Activated naive CD4-positive, alpha-beta T cell treated with anti-CD3 and anti-CD28 coated beads, Interleukin-2, amount 10 ng/mL, durations not matched to agents 7 days and 5 days (primary cell): ENCODE measurements around the gene KIF17.

ENCODE experiments used
- CTCF ChIA-PET: fragments of 350-600 bp; sonication (Branson Sonifier 250); formaldehyde crosslinking; loops from one replicate; lab custom pipeline; 2021; ENCODE audit warnings: antibody characterized with exemption; lab: Charles Lee
- DNase-seq: peaks from one replicate; pipeline ENCODE4 v3.0.0-alpha.2; 2020
- H3K27ac Mint-ChIP-seq: one replicate; pipeline ENCODE4 v1.8.0; 2021; ENCODE audit warnings: mild to moderate bottlenecking, moderate library complexity, mixed read lengths
- H3K27me3 Mint-ChIP-seq: one replicate; pipeline ENCODE4 v1.8.0; 2021; ENCODE audit warnings: mild to moderate bottlenecking, mixed read lengths
- H3K36me3 Mint-ChIP-seq: one replicate; pipeline ENCODE4 v1.8.0; 2021; ENCODE audit warnings: mixed read lengths
- H3K4me1 Mint-ChIP-seq: one replicate; pipeline ENCODE4 v1.8.0; 2021; ENCODE audit warnings: mixed read lengths
- H3K4me3 Mint-ChIP-seq: one replicate; pipeline ENCODE4 v1.8.0; 2021; ENCODE audit warnings: mild to moderate bottlenecking, moderate library complexity, mixed read lengths
- H3K9me3 Mint-ChIP-seq: one replicate; pipeline ENCODE4 v1.8.0; 2021; ENCODE audit warnings: mixed read lengths

Gene KIF17

GRCh38 chr1:20618550-20618949 is 99.3 kb downstream of the KIF17 start:
- no peak for DNase-seq
- no peaks in the 10 kb centered on the region for H3K4me1 Mint-ChIP-seq
- H3K9me3 Mint-ChIP-seq: no peaks in the 10 kb centered on the region
- H3K4me3 Mint-ChIP-seq: no peak overlapping the region
- H3K27me3 Mint-ChIP-seq: peaks cover 15% of the 10 kb centered on the region
- CTCF ChIA-PET: interaction anchor here (1.5 kb wide), 1 partner anchor 15 kb away, joined by 3 read pairs; no protein-coding TSS in a partner anchor
- H3K36me3 Mint-ChIP-seq: no peaks in the 10 kb centered on the region
- no peak overlapping the region for H3K27ac Mint-ChIP-seq

DNA sequence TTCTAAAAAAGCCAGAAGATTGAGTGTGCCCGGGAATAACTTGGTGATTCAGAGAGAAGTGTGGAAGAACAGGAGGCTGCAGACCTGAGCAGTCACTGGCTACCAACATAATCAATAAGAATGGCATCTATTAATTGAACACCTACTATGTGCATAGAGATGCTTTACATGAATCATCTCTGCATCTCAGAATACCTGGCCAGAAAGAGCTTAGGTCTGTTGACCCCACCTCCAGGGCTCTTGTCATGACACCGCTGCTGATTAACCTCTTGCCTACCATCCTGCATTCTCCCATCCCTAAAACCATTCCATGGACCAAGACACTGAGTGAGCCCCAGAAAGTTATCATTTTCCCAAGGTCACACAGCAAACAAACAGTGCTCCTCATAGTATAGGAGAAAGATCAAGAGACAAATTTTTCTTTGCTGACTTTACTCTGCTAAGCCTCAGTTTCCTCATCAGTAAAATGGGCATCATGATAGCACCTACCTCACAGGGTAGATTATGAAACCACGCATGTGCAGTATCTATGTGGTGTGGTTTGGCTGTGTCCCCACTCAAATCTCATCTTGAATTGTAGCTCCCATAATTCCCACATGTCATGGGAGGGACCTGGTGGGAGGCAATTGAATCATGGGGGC is 100.8 kb downstream of the KIF17 start:
- H3K9me3 Mint-ChIP-seq: no peaks in the 10 kb centered on the region

DNA sequence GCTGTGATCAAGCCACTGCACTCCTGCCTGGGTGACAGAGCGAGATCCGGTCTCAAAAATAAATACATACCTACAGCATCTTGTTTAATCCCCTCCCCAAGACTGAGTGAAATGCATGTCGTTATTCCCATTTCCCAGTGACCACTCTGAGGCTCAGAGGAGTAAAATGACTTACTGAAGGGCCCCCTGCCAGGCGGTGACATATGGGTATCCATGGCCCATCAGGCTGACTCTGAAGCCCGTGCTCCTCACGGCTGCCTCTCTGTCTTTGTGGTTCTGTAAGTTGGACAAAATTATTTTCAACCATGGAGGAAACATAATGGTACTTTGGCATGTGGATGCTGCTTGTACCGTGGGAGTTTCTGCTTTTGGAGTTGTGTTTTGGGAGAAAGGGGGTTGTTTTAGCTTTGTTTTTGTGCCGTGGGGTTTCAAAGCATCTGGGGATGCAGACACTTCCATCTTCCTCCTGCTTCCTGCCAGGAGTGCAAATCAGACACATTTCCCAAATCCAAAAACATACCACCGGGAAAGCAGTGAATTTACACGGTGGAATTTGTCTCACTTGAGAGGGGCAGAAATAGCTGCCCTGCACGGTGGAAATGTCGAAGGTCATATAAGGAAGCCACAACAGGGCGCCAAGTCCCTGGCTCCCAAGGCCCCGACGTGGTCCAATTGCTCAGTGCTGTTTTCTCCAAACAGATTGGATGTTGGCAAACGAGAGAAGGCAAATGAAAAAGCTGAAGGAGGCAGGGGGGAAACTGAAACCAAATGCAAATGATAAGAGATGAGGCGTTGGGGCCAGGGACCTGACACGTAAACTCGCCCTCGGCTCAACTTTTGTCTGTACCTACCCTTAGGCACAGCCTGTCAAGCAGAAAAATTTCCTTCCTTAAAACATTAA is 101.6 kb downstream of the KIF17 start:
- no peak for DNase-seq
- CTCF ChIA-PET: no interaction called here
- Mint-ChIP-seq H3K27me3 (peaks cover 17% of the 10 kb centered on the region), H3K4me1 (no peaks in the 10 kb centered on the region), H3K36me3 (no peaks in the 10 kb centered on the region), H3K9me3 (no peaks in the 10 kb centered on the region), H3K4me3 (no peak overlapping the region), H3K27ac (no peak overlapping the region)

More for the DNA sequence above, 100.8 kb downstream of the KIF17 start:
- no peak overlapping the region for H3K27ac Mint-ChIP-seq
- DNase-seq: no peak
- no peaks in the 10 kb centered on the region for H3K36me3 Mint-ChIP-seq
- CTCF ChIA-PET: no interaction called here
- peaks cover 15% of the 10 kb centered on the region for H3K27me3 Mint-ChIP-seq
- H3K4me1 Mint-ChIP-seq: no peaks in the 10 kb centered on the region
- H3K4me3 Mint-ChIP-seq: no peak overlapping the region

DNA sequence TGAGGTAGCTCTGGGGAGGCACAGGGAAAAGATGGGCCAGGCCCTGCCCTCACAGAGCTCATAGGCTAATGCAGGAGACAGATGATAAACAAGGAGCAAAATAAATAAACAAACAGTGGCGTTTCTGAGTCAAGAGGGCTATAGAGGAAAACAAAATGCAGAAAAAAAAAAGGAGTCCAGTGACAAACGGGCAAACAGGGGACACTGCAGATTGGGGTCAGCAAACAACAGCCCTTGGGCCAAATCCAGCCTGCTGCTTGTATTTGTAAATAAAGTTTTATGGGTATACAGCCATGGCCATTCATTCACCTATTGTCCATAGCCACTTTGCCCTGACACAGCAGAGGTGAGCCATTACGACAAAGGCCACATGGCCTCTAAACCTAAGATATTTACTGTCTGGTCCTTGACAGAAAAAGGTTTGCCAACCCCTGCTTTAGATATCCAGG is 103.7 kb downstream of the KIF17 start:
- no peaks in the 10 kb centered on the region for H3K9me3 Mint-ChIP-seq
- no peak overlapping the region for H3K27ac Mint-ChIP-seq
- no peak overlapping the region for H3K4me3 Mint-ChIP-seq
- peaks cover 18% of the 10 kb centered on the region for H3K27me3 Mint-ChIP-seq
- H3K36me3 Mint-ChIP-seq: no peaks in the 10 kb centered on the region
- DNase-seq: no peak
- no peaks in the 10 kb centered on the region for H3K4me1 Mint-ChIP-seq
- CTCF ChIA-PET: interaction anchor here (1.4 kb wide), 1 partner anchor 19 kb away, joined by 6 read pairs; the partner anchor contains the start of gene PINK1
